BJ (cell line): Measurements from ENCODE around the gene ANKRD11. TPM values are rescaled to one million over a fixed set of nuclear protein-coding genes. Genes with fewer than 3 reads are reported as not detected.

ENCODE experiments used
- CTCF ChIA-PET: fragments of 350-600 bp; formaldehyde crosslinking; extraction: SDS; loops from one replicate; lab custom pipeline; 2021; ENCODE audit warnings: antibody characterized with exemption, inconsistent platforms; lab: Yijun Ruan, JAX
- POLR2A ChIA-PET: fragments of 300-600 bp; sonication (Branson Sonifier 250); formaldehyde crosslinking; extraction: SDS; loops from one replicate; lab custom pipeline; 2021; ENCODE audit warnings: antibody characterized with exemption; lab: Charles Lee
- DNase-seq: peaks from one replicate; pipeline ENCODE4 v3.0.0-alpha.2; 2011; ENCODE audit warnings: low read depth
- H3K27me3 ChIP-seq: 2 replicates; pipeline ENCODE4 v1.6.0; 2011; ENCODE audit warnings: low read length; ENCODE audit not compliant: control insufficient read depth, insufficient read depth
- H3K36me3 ChIP-seq: 2 replicates; pipeline ENCODE4 v1.5.1; 2011; ENCODE audit warnings: low read length; ENCODE audit not compliant: control insufficient read depth, insufficient read depth
- H3K4me3 ChIP-seq: 2 replicates; pipeline ENCODE4 v1.5.1; 2011; ENCODE audit warnings: low read depth, mild to moderate bottlenecking, control low read depth, low read length
- CTCF ChIP-seq: IDR thresholded peaks from 2 replicates; pipeline ENCODE4 v1.5.1; 2011; ENCODE audit warnings: low read depth, mild to moderate bottlenecking, control low read depth, inconsistent platforms, low read length, moderate library complexity; ENCODE audit not compliant: insufficient read depth
- polyA plus RNA-seq: library from polyadenylated mRNA; depleted of rRNA; stranded (reverse); fragments of >200 nt; gene quantifications from 2 replicates; pipeline ENCODE4 v1.2.3, GENCODE V29; 2011

ANKRD11 gene
- polyA plus RNA-seq, 1 experiment, result 61.8 TPM

GRCh38 chr16:89377453-89377848 lies 112.9 kb downstream of the ANKRD11 start:
- DNase-seq, result no peak
- Histone ChIP-seq H3K36me3 (no peaks in the 10 kb centered on the region; the same call in none of the 2 replicates), H3K27me3 (no peaks in the 10 kb centered on the region), H3K4me3 (no peak overlapping the region)
- TF ChIP-seq CTCF, result no peak
- POLR2A ChIA-PET, result no interaction called here
- CTCF ChIA-PET, result no interaction called here

- ChIA-PET CTCF (no interaction called here), POLR2A (no interaction called here)
- no peak for TF ChIP-seq CTCF
- Histone ChIP-seq H3K4me3 (no peak overlapping the region), H3K27me3 (no peaks in the 10 kb centered on the region), H3K36me3 (no peaks in the 10 kb centered on the region; the same call in none of the 2 replicates)
- no peak for DNase-seq
Observed at GRCh38 chr16:89376812-89377452, 113.4 kb downstream of the ANKRD11 start.

- ChIA-PET POLR2A (interaction anchor here (0.6 kb wide), 1 partner anchor 133 kb away, joined by 4 read pairs; no protein-coding TSS in a partner anchor), CTCF (interaction anchor here (1.1 kb wide), 1 partner anchor 8 kb away, joined by 4 read pairs; no protein-coding TSS in a partner anchor)
- Histone ChIP-seq H3K4me3 (no peak overlapping the region), H3K36me3 (peaks cover 4% of the 10 kb centered on the region), H3K27me3 (no peaks in the 10 kb centered on the region)
- no peak for DNase-seq
- no peak for TF ChIP-seq CTCF
Observed at GRCh38 chr16:89375686-89376085, 114.7 kb downstream of the ANKRD11 start.

GRCh38 chr16:89375021-89375420 lies 115.3 kb downstream of the ANKRD11 start:
- POLR2A ChIA-PET, result no interaction called here

More at GRCh38 chr16:89375021-89375420, 115.3 kb downstream of the ANKRD11 start:
- CTCF ChIA-PET, result interaction anchor here (1.1 kb wide), 1 partner anchor 9 kb away, joined by 4 read pairs; no protein-coding TSS in a partner anchor
- DNase-seq, result no peak
- Histone ChIP-seq H3K4me3 (no peak overlapping the region), H3K36me3 (peaks cover 4% of the 10 kb centered on the region), H3K27me3 (no peaks in the 10 kb centered on the region)
- no peak for TF ChIP-seq CTCF
